ENCODE results near the gene BEND3.

DNA sequence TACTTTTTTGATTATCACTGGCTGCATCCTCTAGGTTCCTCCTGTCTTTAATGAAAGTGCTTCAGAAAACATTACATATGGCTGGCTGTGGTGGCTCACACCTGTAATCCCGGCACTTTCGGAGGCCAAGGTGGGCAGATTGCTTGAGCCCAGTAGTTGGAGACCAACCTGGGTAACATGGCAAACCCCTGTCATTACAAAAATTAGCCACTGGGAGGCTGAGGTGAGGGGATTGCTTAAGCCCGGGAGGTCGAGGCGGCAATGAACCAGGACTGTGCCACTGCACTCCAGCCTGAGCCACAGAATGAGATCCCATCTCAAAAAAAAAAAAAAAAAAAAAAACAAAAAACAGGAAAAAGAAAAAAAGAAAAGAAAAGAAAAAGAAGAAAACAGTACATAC lies 35.3 kb downstream of the BEND3 start:
- TF ChIP-seq EP300 (IDR thresholded peaks at IDR 0.05) = no peak
- TF ChIP-seq CTCF (IDR thresholded peaks at IDR 0.05) = no peak
